Endothelial cell of umbilical vein (primary cell): ENCODE data around the gene CRTAP. TPM values are rescaled to one million over a fixed set of nuclear protein-coding genes. Genes with fewer than 3 reads are reported as not detected.
"Not testable (repeated sequence)": the region's sequence is repeated elsewhere in the genome, so short reads cannot be mapped to it uniquely, and the experiment has no call there.

Experiments
- BruUV-seq: library from RNA; stranded (reverse); fragments of 400-500 nt; replicated peaks from 2 replicates; lab custom pipeline; 2021; lab: Mats Ljungman, UMichigan
- CTCF ChIA-PET: fragments of 300-600, 350-600 bp; sonication (Branson Sonifier 250); formaldehyde crosslinking; loops from one replicate; lab custom pipeline; 2021; ENCODE audit warnings: antibody characterized with exemption, inconsistent platforms; lab: Charles Lee
- POLR2A ChIA-PET: fragments of 300-600, 350-600 bp; sonication (Branson Sonifier 250); formaldehyde crosslinking; loops from one replicate; lab custom pipeline; 2021; ENCODE audit warnings: antibody characterized with exemption, inconsistent platforms; lab: Charles Lee
- DNase-seq: peaks from one replicate; pipeline ENCODE4 v3.0.0-alpha.2; 2011; ENCODE audit warnings: low read depth, low spot score
- FAIRE-seq: peaks from 2 replicates; lab custom pipeline; 2011; peaks lifted over from hg19 to GRCh38; lab: Jason Lieb, UNC
- H2AFZ ChIP-seq: 2 replicates; pipeline ENCODE4 v1.6.0; 2012; ENCODE audit warnings: low read depth, low read length, control low read depth, inconsistent platforms
- H3K27ac ChIP-seq: 2 replicates; pipeline ENCODE4 v1.5.1; 2011; ENCODE audit warnings: low read depth, mild to moderate bottlenecking, control low read depth, low read length, moderate library complexity; ENCODE audit not compliant: insufficient read depth
- H3K27me3 ChIP-seq, 2 experiments: 2 replicates each; pipeline versions ENCODE4 v1.6.0 to v1.6.1; 2011; ENCODE audit warnings: low read length in 2 of 2, mixed read lengths in 1 of 2; ENCODE audit not compliant: control insufficient read depth in 2 of 2, insufficient read depth in 2 of 2
- H3K36me3 ChIP-seq, 2 experiments: 2 replicates in 1 of 2; 3 replicates in 1 of 2; pipeline ENCODE4 v1.5.1; 2011; ENCODE audit warnings: low read length in 2 of 2, mild to moderate bottlenecking in 1 of 2, moderate library complexity in 1 of 2; ENCODE audit not compliant: control insufficient read depth in 2 of 2, insufficient read depth in 2 of 2; ENCODE audit errors: extremely low read depth in 1 of 2
- H3K4me1 ChIP-seq: 3 replicates; pipeline ENCODE4 v1.5.1; 2011; ENCODE audit warnings: mild to moderate bottlenecking, low read length; ENCODE audit not compliant: control insufficient read depth, insufficient read depth; ENCODE audit errors: extremely low read depth
- H3K4me2 ChIP-seq: 2 replicates; pipeline ENCODE4 v1.6.1; 2011; ENCODE audit warnings: low read length, control low read depth, mixed read lengths; ENCODE audit not compliant: insufficient read depth
- H3K4me3 ChIP-seq, 3 experiments: fragments of 200-600 bp in 1 of 3; sonication (generic), shearing (Covaris generic) in 1 of 3; replicated peaks in 1 of 3; 2 replicates each; pipeline ENCODE4 v1.5.1; 2011 to 2016; ENCODE audit warnings: control low read depth in 3 of 3, low read length in 3 of 3, mild to moderate bottlenecking in 2 of 3, inconsistent platforms in 1 of 3, low read depth in 1 of 3, moderate library complexity in 1 of 3; ENCODE audit not compliant: insufficient read depth in 1 of 3
- H3K79me2 ChIP-seq: 2 replicates; pipeline ENCODE4 v1.6.0; 2012; ENCODE audit warnings: low read length, inconsistent platforms; ENCODE audit not compliant: control insufficient read depth, insufficient read depth
- H3K9ac ChIP-seq: replicated peaks from 2 replicates; pipeline ENCODE3; 2011; ENCODE audit warnings: low read length, control low read depth; ENCODE audit not compliant: insufficient read depth; ENCODE audit errors: extremely low read depth
- H3K9me1 ChIP-seq: replicated peaks from 3 replicates; pipeline ENCODE4 v1.6.0; 2011; ENCODE audit warnings: mild to moderate bottlenecking, low read length; ENCODE audit not compliant: control insufficient read depth, insufficient read depth; ENCODE audit errors: extremely low read depth
- H3K9me3 ChIP-seq: replicated peaks from 2 replicates; pipeline ENCODE4 v1.5.1; 2012; ENCODE audit warnings: low read length, inconsistent platforms; ENCODE audit not compliant: control insufficient read depth, insufficient read depth
- H4K20me1 ChIP-seq: replicated peaks from 2 replicates; pipeline ENCODE3; 2011; ENCODE audit warnings: mild to moderate bottlenecking, low read length; ENCODE audit not compliant: control insufficient read depth, insufficient read depth; ENCODE audit errors: extremely low read depth
- EZH2 ChIP-seq: IDR thresholded peaks from 2 replicates; pipeline ENCODE4 v1.6.1; 2012; ENCODE audit warnings: borderline replicate concordance, low read depth, mild to moderate bottlenecking, moderate library complexity, low read length, inconsistent platforms; ENCODE audit not compliant: severe bottlenecking
- FOS ChIP-seq: IDR thresholded peaks from 2 replicates; pipeline ENCODE4 v1.6.1; 2011; ENCODE audit warnings: mild to moderate bottlenecking, low read length, moderate library complexity, borderline replicate concordance; ENCODE audit not compliant: insufficient read depth
- GATA2 ChIP-seq: IDR thresholded peaks from 2 replicates; pipeline ENCODE4 v1.7.0; 2011; ENCODE audit warnings: low read depth, mild to moderate bottlenecking, moderate library complexity, mixed read lengths, low read length; ENCODE audit not compliant: insufficient read length, insufficient read depth
- MYC ChIP-seq: IDR thresholded peaks from one replicate; pipeline ENCODE4 v1.6.1; 2011; ENCODE audit warnings: mild to moderate bottlenecking, low read depth, low read length
- POLR2A ChIP-seq: IDR thresholded peaks from 2 replicates; pipeline ENCODE4 v1.6.1; 2012; ENCODE audit warnings: low read depth, mild to moderate bottlenecking, control low read depth, low read length
- POLR2AphosphoS5 ChIP-seq: IDR thresholded peaks from 2 replicates; pipeline ENCODE4 v1.6.1; 2012; ENCODE audit warnings: low read depth, mild to moderate bottlenecking, control low read depth, low read length, moderate library complexity; ENCODE audit not compliant: insufficient read depth
- dilution Hi-C: fragments of 300-500 bp; cut with MboI; formaldehyde crosslinking; loops from one replicate; pipeline ENCODE4 v1.15.0; 2019; ENCODE audit warnings: low sequenced_read_pairs; ENCODE audit not compliant: extremely low pct_ligation_motif_present
- intact Hi-C: fragments of 100-400 bp; cut with micrococcal nuclease; formaldehyde crosslinking; loops from one replicate; pipeline ENCODE4 v1.10.0; 2022
- polyA plus RNA-seq, 4 experiments: library from polyadenylated mRNA; depleted of rRNA in 3 of 4; stranded (reverse) in 3 of 4; unstranded in 1 of 4; fragments of >200 nt; gene quantifications; 2 replicates each; pipeline versions ENCODE4 v1.2.1 to v1.2.3, GENCODE V29; 2011 to 2012; ENCODE audit warnings: missing spikeins in 1 of 4
- total RNA-seq: library from RNA; stranded (reverse); gene quantifications from 2 replicates; pipeline ENCODE4 v1.2.3, GENCODE V29; 2021
- TF ChIP-seq, protein P1 (sequence below): IDR thresholded peaks from 2 replicates; pipeline ENCODE4 v1.6.1; 2011; ENCODE audit not compliant: insufficient read depth, insufficient read length
- TF ChIP-seq, protein P2 (sequence below), 2 donors: IDR thresholded peaks; 1 replicate in 1 of 2; 2 replicates in 1 of 2; pipeline ENCODE4 v1.5.1; 2011; ENCODE audit warnings: low read length in 2 of 2, mild to moderate bottlenecking in 2 of 2, moderate library complexity in 2 of 2, control low read depth in 1 of 2, inconsistent platforms in 1 of 2, low read depth in 1 of 2; ENCODE audit not compliant: insufficient read depth in 1 of 2; ENCODE audit errors: extremely low read depth in 1 of 2

The CRTAP gene
- total and polyA plus RNA-seq, 2 donors (not counting 3 experiments of a cell fraction or from before 2014, with no cell fraction given): 204 to 213 TPM

DNA sequence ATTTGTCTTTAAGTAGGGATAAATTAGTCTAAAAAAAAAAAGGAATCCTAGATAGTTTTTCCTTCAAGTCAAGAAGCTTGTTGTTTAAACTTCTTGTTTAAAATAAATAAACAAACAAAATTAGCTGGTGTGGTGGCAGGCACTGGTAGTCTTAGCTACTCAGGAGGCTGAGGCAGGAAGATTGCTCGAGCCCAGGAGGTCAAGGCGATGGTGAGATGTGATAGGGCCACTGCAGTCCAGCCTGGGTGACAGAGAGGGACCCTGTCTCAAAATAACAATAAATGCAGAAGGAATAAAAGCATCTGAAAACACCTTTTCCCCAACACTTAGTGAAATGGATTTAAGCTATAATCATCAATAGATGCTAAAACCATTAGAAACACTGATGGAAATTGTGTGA is 35.8 kb upstream of the CRTAP start:
- POLR2A ChIA-PET: no interaction called here

DNA sequence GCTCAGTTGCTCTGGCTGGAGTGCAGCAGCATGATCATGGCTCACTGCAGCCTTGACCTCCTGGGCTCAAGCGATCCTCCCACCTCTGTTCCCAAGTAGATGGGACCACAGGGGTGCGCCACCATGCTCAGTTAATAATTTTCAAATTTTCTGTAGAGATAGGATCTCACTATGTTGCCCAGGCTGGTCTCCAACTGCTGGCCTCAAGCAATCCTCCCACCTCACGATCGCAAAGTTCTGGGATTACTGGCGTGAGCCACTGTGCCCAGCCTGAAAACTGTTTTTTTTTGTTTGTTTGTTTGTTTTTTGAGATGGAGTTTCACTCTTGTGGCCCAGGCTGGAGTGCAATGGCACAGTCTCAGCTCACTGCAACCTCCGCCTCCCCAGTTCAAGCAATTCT is 34.0 kb upstream of the CRTAP start:
- BruUV-seq, intact Hi-C loops: not testable (repeated sequence)

More for the DNA sequence above, 35.8 kb upstream of the CRTAP start:
- BruUV-seq: no TSS peak
- Histone ChIP-seq H3K4me1 (no peaks in the 10 kb centered on the region), H4K20me1 (no peaks in the 10 kb centered on the region), H3K79me2 (peaks cover 2% of the 10 kb centered on the region), H3K27me3 (no peaks in the 10 kb centered on the region), H3K27ac (no peak overlapping the region), H3K9me1 (no peaks in the 10 kb centered on the region), H3K4me3 (no peak overlapping the region), H3K9me3 (no peaks in the 10 kb centered on the region), H3K9ac (no peak overlapping the region), H2AFZ (no peak overlapping the region), H3K4me2 (no peak overlapping the region), H3K36me3 (no peaks in the 10 kb centered on the region)
- dilution Hi-C loops (no loop called here), intact Hi-C loops (no loop called here)
- TF ChIP-seq MYC (no peak), POLR2A (no peak), POLR2AphosphoS5 (no peak), FOS (no peak), EZH2 (no peak), GATA2 (no peak)
- TF ChIP-seq, protein P1, sequence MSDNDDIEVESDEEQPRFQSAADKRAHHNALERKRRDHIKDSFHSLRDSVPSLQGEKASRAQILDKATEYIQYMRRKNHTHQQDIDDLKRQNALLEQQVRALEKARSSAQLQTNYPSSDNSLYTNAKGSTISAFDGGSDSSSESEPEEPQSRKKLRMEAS: no peak
- TF ChIP-seq, protein P2, sequence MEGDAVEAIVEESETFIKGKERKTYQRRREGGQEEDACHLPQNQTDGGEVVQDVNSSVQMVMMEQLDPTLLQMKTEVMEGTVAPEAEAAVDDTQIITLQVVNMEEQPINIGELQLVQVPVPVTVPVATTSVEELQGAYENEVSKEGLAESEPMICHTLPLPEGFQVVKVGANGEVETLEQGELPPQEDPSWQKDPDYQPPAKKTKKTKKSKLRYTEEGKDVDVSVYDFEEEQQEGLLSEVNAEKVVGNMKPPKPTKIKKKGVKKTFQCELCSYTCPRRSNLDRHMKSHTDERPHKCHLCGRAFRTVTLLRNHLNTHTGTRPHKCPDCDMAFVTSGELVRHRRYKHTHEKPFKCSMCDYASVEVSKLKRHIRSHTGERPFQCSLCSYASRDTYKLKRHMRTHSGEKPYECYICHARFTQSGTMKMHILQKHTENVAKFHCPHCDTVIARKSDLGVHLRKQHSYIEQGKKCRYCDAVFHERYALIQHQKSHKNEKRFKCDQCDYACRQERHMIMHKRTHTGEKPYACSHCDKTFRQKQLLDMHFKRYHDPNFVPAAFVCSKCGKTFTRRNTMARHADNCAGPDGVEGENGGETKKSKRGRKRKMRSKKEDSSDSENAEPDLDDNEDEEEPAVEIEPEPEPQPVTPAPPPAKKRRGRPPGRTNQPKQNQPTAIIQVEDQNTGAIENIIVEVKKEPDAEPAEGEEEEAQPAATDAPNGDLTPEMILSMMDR (IDR thresholded peaks at IDR 0.05; ENCODE audit: extremely low read depth in 1 of 2, insufficient read depth in 1 of 2, low read depth in 1 of 2, low read length in 2 of 2): no peak
- DNase-seq (no peak), FAIRE-seq (no peak)
- CTCF ChIA-PET: interaction anchor here (1.0 to 1.5 kb wide), 2 partner anchors 130 to 295 kb away, joined by 4 to 6 read pairs; no protein-coding TSS in a partner anchor

More for the DNA sequence above, 34.0 kb upstream of the CRTAP start:
- H3K27me3 ChIP-seq, H3K36me3 ChIP-seq, DNase-seq, H3K79me2 ChIP-seq, H3K9me3 ChIP-seq, H3K9ac ChIP-seq, H3K4me3 ChIP-seq, POLR2A ChIA-PET, H3K27ac ChIP-seq, dilution Hi-C loops, H3K4me2 ChIP-seq, H2AFZ ChIP-seq, H3K9me1 ChIP-seq, FAIRE-seq, H4K20me1 ChIP-seq, H3K4me1 ChIP-seq: not testable (repeated sequence)
- CTCF ChIA-PET: interaction anchor here (1.6 kb wide), 1 partner anchor 7 kb away, joined by 4 read pairs; no protein-coding TSS in a partner anchor
